ENCODE data around the gene TBX10. TPM values are rescaled to one million over a fixed set of nuclear protein-coding genes. Genes with fewer than 3 reads are reported as not detected.

TBX10 gene
- total RNA-seq, 1 donor from 2014 or later = not detected

- Histone ChIP-seq H2AFZ (ENCODE audit: low read depth, low read length) (peak overlapping the region; percentile 98), H3K27me3 (ENCODE audit: insufficient read depth, low read length) (no peaks in the 10 kb centered on the region), H4K20me1 (ENCODE audit: insufficient read depth, low read length) (no peaks in the 10 kb centered on the region), H3K9me3 (ENCODE audit: insufficient read depth, low read depth, low read length) (no peaks in the 10 kb centered on the region), H3K4me3 (ENCODE audit: insufficient read depth, low read depth, low read length) (peak overlapping the region; percentile 71), H3K4me2 (ENCODE audit: low read length) (peak overlapping the region; percentile 96), H3K9ac (ENCODE audit: low read length) (peak overlapping the region; percentile 71), H3K79me2 (ENCODE audit: insufficient read depth, low read length) (no peaks in the 10 kb centered on the region), H3K27ac (ENCODE audit: low read depth, low read length) (no peak overlapping the region), H3K4me1 (ENCODE audit: insufficient read depth, low read length) (peaks cover 8% of the 10 kb centered on the region), H3K36me3 (ENCODE audit: insufficient read depth, low read length) (no peaks in the 10 kb centered on the region)
- Mint-ChIP-seq H3K4me3 (ENCODE audit: unreplicated experiment) (peak overlapping the region; percentile 88), H3K4me1 (ENCODE audit: low read depth, unreplicated experiment) (no peaks in the 10 kb centered on the region), H3K9me3 (ENCODE audit: unreplicated experiment) (no peaks in the 10 kb centered on the region), H3K36me3 (ENCODE audit: low read depth, unreplicated experiment) (peaks cover 3% of the 10 kb centered on the region), H3K27me3 (ENCODE audit: low read depth, unreplicated experiment) (peaks cover 8% of the 10 kb centered on the region), H3K27ac (ENCODE audit: unreplicated experiment) (peak overlapping the region; percentile 89)
- TF ChIP-seq EZH2 (IDR thresholded peaks at IDR 0.05; ENCODE audit: insufficient read depth, low read length) (no peak), CTCF (IDR thresholded peaks at IDR 0.05; ENCODE audit: insufficient read depth, low read depth, low read length) (no peak)
- FAIRE-seq (no peak), DNase-seq (ENCODE audit: low read depth) (no peak)
Observed at GRCh38 chr11:67630943-67631331, 8.6 kb downstream of the TBX10 start.

GRCh38 chr11:67630228-67630942, 9.2 kb downstream of the TBX10 start:
- Histone ChIP-seq H3K27me3 (ENCODE audit: insufficient read depth, low read length) (no peaks in the 10 kb centered on the region), H3K4me1 (ENCODE audit: insufficient read depth, low read length) (peaks cover 8% of the 10 kb centered on the region), H3K9ac (ENCODE audit: low read length) (peak overlapping the region; percentile 71), H3K27ac (ENCODE audit: low read depth, low read length) (peak overlapping the region; percentile 60), H3K9me3 (ENCODE audit: insufficient read depth, low read depth, low read length) (no peaks in the 10 kb centered on the region), H3K79me2 (ENCODE audit: insufficient read depth, low read length) (no peaks in the 10 kb centered on the region), H2AFZ (ENCODE audit: low read depth, low read length) (peak overlapping the region; percentile 98), H4K20me1 (ENCODE audit: insufficient read depth, low read length) (no peaks in the 10 kb centered on the region), H3K4me2 (ENCODE audit: low read length) (peak overlapping the region; percentile 96), H3K36me3 (ENCODE audit: insufficient read depth, low read length) (no peaks in the 10 kb centered on the region), H3K4me3 (ENCODE audit: insufficient read depth, low read depth, low read length) (peak overlapping the region; percentile 71)
- no peaks in the 10 kb centered on the region for H3K4me1 Mint-ChIP-seq (ENCODE audit: low read depth, unreplicated experiment)
- FAIRE-seq = no peak
- peaks cover 5% of the 10 kb centered on the region for H3K36me3 Mint-ChIP-seq (ENCODE audit: low read depth, unreplicated experiment)
- H3K27me3 Mint-ChIP-seq (ENCODE audit: low read depth, unreplicated experiment) = peaks cover 5% of the 10 kb centered on the region
- H3K27ac Mint-ChIP-seq (ENCODE audit: unreplicated experiment) = peak overlapping the region; percentile 89
- DNase-seq (ENCODE audit: low read depth) = peak; percentile 82
- TF ChIP-seq EZH2 (IDR thresholded peaks at IDR 0.05; ENCODE audit: insufficient read depth, low read length) (no peak), CTCF (IDR thresholded peaks at IDR 0.05; ENCODE audit: insufficient read depth, low read depth, low read length) (peak; percentile 36)
- peak overlapping the region; percentile 88 for H3K4me3 Mint-ChIP-seq (ENCODE audit: unreplicated experiment)
- no peaks in the 10 kb centered on the region for H3K9me3 Mint-ChIP-seq (ENCODE audit: unreplicated experiment)
